Mammary epithelial cell (primary cell): ENCODE results near the gene CYP26C1.

ENCODE experiments used
- EZH2 ChIP-seq: IDR thresholded peaks from 2 replicates; pipeline ENCODE4 v1.6.1; 2012; ENCODE audit warnings: low read length, inconsistent platforms, borderline replicate concordance
- TF ChIP-seq, protein P1 (sequence below), 2 donors: IDR thresholded peaks in 1 of 2; conservative IDR thresholded peaks in 1 of 2; 2 replicates each; pipeline ENCODE4 v1.5.1; 2011 to 2012; ENCODE audit warnings: inconsistent platforms in 2 of 2, low read length in 2 of 2, mild to moderate bottlenecking in 2 of 2, control low read depth in 1 of 2, low read depth in 1 of 2; ENCODE audit not compliant: insufficient read depth in 1 of 2; ENCODE audit errors: extremely low read depth in 1 of 2

DNA sequence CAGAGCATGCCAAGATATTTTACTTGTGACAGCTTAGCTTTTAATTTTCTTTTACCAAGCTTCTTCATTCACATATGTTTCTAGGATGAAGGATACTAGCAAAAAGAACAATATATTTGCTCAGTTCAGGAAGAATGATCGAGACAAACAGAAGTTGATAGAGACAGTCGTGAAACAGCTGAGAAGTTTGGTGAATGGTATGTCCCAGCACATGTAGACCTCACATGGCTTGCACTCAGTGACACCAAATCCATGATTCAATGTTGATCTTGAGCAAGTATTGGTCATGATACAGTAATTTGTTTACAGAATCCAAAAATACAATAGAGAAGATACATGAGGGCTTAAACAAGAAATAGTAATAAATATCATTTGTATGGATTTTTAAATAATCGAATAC, 2.5 kb upstream of the CYP26C1 start:
- TF ChIP-seq, protein P1, sequence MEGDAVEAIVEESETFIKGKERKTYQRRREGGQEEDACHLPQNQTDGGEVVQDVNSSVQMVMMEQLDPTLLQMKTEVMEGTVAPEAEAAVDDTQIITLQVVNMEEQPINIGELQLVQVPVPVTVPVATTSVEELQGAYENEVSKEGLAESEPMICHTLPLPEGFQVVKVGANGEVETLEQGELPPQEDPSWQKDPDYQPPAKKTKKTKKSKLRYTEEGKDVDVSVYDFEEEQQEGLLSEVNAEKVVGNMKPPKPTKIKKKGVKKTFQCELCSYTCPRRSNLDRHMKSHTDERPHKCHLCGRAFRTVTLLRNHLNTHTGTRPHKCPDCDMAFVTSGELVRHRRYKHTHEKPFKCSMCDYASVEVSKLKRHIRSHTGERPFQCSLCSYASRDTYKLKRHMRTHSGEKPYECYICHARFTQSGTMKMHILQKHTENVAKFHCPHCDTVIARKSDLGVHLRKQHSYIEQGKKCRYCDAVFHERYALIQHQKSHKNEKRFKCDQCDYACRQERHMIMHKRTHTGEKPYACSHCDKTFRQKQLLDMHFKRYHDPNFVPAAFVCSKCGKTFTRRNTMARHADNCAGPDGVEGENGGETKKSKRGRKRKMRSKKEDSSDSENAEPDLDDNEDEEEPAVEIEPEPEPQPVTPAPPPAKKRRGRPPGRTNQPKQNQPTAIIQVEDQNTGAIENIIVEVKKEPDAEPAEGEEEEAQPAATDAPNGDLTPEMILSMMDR (conservative IDR thresholded peaks at IDR 0.05 in 1 of 2, IDR thresholded peaks at IDR 0.05 in 1 of 2; ENCODE audit: extremely low read depth in 1 of 2, insufficient read depth in 1 of 2, low read depth in 1 of 2, low read length in 2 of 2): no peak
- no peak for TF ChIP-seq EZH2
